Upper lobe of left lung (tissue), 6 donors: Measurements from ENCODE around the gene FAM151A. TPM values are rescaled to one million over a fixed set of nuclear protein-coding genes. Genes with fewer than 3 reads are reported as not detected.

Experiments
- ATAC-seq, 2 donors: fragments of 200-7000 bp; cut with Tn5 transposase; one replicate each; pipeline ENCODE4 v1.9.1; 2022; ENCODE audit warnings: mild to moderate bottlenecking in 2 of 2, moderate library complexity in 2 of 2; ENCODE audit not compliant: low FRiP score in 2 of 2
- DNase-seq, 2 donors: peaks; one replicate each; pipeline ENCODE4 v3.0.0-alpha.2; 2019 to 2020
- H3K27ac ChIP-seq, 4 donors: fragments of 200-600 bp; sonication (generic); one replicate each; pipeline ENCODE4 v1.5.1; 2016 to 2019
- H3K27me3 ChIP-seq, 4 donors: fragments of 200-600 bp; sonication (generic); one replicate each; pipeline ENCODE4 v1.5.1; 2017 to 2019
- H3K36me3 ChIP-seq, 4 donors: fragments of 200-600 bp; sonication (generic); one replicate each; pipeline ENCODE4 v1.5.1; 2016 to 2019
- H3K4me1 ChIP-seq, 4 donors: fragments of 200-600 bp; sonication (generic); one replicate each; pipeline ENCODE4 v1.5.1; 2018 to 2019
- H3K4me3 ChIP-seq, 4 donors: fragments of 200-600 bp; sonication (generic); one replicate each; pipeline ENCODE4 v1.5.1; 2017 to 2019; ENCODE audit warnings: mild to moderate bottlenecking in 2 of 4, moderate library complexity in 1 of 4
- H3K9me3 ChIP-seq, 4 donors: fragments of 200-600 bp; sonication (generic); one replicate each; pipeline ENCODE4 v1.5.1; 2018 to 2019
- EP300 ChIP-seq, 4 donors: sonication (generic); formaldehyde crosslinking; IDR thresholded peaks; one replicate each; pipeline ENCODE4 v1.5.1; 2017; ENCODE audit warnings: antibody characterized with exemption in 4 of 4, control low read depth in 2 of 4
- POLR2A ChIP-seq, 4 donors: fragments of 450-650 bp; IDR thresholded peaks; one replicate each; pipeline ENCODE4 v1.5.1; 2016 to 2017; ENCODE audit warnings: antibody characterized with exemption in 4 of 4, mild to moderate bottlenecking in 2 of 4
- POLR2AphosphoS5 ChIP-seq, 2 donors: sonication (generic); formaldehyde crosslinking; IDR thresholded peaks; one replicate each; pipeline ENCODE4 v1.5.1; 2017; ENCODE audit warnings: antibody characterized with exemption in 2 of 2
- WGBS, 2 donors: methylation state at CpG; one replicate each; pipeline ENCODE4 v1.1.5; 2017 to 2018; 5-methylcytosine and 5-hydroxymethylcytosine counted together
- total RNA-seq, 6 donors: library from RNA; depleted of rRNA in 4 of 6; stranded (reverse); fragments of >200 nt in 4 of 6; gene quantifications; one replicate each; pipeline versions ENCODE4 v1.1.0 to v1.2.1, GENCODE V29; 2016 to 2021
- TF ChIP-seq, protein P1 (sequence below), 6 experiments: fragments of 450-650 bp in 4 of 6; fragments of 200-600 bp in 2 of 6; sonication (generic) in 2 of 6; IDR thresholded peaks; one replicate each; pipeline ENCODE4 v1.5.1; 2016 to 2019; ENCODE audit warnings: antibody characterized with exemption in 6 of 6
- donor health status: DM: no; HTN: no; CAD: no; lungs with moderate emphysema.
- donor health status: DM: no; HTN: yes; CAD: no; lungs with severe emphysema.

The FAM151A gene
- total RNA-seq, 6 donors from 2014 or later, result not detected

DNA sequence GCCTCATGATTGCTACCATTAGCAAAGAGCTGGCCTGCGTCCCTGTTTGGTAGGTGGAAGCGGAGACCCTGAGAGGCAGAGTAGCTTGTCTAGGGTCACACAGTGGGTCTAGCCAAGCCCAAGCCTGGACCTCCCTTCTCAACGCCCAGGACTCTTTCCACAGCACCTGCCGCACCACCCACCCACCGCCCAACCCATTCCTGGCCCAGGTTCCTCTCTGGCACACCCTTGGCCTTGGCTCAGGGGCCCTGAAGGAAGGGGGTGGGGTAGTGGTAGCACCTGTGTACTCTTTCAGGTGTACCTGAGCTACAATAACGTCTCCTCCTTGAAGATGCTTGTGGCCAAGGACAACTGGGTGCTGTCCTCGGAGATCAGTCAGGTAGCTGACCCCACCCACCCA is 19.3 kb downstream of the FAM151A start:
- DNase-seq (no peak), ATAC-seq (no peak)
- H3K9me3 ChIP-seq, result no peaks in the 10 kb centered on the region
- H3K27me3 ChIP-seq, result no peaks in the 10 kb centered on the region
- TF ChIP-seq, protein P1, sequence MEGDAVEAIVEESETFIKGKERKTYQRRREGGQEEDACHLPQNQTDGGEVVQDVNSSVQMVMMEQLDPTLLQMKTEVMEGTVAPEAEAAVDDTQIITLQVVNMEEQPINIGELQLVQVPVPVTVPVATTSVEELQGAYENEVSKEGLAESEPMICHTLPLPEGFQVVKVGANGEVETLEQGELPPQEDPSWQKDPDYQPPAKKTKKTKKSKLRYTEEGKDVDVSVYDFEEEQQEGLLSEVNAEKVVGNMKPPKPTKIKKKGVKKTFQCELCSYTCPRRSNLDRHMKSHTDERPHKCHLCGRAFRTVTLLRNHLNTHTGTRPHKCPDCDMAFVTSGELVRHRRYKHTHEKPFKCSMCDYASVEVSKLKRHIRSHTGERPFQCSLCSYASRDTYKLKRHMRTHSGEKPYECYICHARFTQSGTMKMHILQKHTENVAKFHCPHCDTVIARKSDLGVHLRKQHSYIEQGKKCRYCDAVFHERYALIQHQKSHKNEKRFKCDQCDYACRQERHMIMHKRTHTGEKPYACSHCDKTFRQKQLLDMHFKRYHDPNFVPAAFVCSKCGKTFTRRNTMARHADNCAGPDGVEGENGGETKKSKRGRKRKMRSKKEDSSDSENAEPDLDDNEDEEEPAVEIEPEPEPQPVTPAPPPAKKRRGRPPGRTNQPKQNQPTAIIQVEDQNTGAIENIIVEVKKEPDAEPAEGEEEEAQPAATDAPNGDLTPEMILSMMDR (IDR thresholded peaks at IDR 0.05), result no peak
- TF ChIP-seq EP300 (IDR thresholded peaks at IDR 0.05) (no peak), POLR2A (IDR thresholded peaks at IDR 0.05) (no peak), POLR2AphosphoS5 (IDR thresholded peaks at IDR 0.05) (no peak)
- no peak overlapping the region for H3K4me3 ChIP-seq
- H3K36me3 ChIP-seq, result no peaks in the 10 kb centered on the region
- WGBS, 2 donors, result 80 to 85% methylated on average over 7 of the region's 7 CpGs
- H3K27ac ChIP-seq, result no peak overlapping the region
- no peaks in the 10 kb centered on the region for H3K4me1 ChIP-seq

GRCh38 chr1:54603241-54603640 is 20.1 kb downstream of the FAM151A start:
- H3K4me3 ChIP-seq, result no peak overlapping the region
- peaks cover 0 to 2% (median 0%) of the 10 kb centered on the region in 4 donors for H3K36me3 ChIP-seq
- WGBS, 2 donors, result 91 to 97% methylated on average over 6 of the region's 6 CpGs

DNA sequence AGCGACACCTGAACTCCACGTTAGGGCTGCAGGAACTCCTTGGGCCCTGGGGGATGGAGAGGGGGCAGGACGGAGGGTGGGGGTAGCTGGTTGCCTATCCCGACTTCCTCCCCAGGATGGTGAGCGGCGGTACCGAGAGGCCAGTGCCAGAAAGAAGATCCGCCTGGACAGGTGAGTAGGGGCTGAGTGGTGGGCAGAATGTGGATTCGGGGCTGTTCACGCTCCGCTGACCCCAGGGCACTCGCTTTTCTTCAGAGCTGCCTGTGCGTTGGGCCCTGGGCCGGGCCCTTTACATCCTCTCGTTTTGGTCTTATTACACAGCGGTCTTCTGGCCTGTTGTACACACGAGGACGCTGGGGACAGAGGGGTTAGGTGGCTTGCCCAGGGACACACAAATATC is 20.8 kb downstream of the FAM151A start:
- no peaks in the 10 kb centered on the region for H3K27me3 ChIP-seq
- 92 to 94% methylated on average over 18 of the region's 18 CpGs for WGBS, 2 donors
- H3K9me3 ChIP-seq, result no peaks in the 10 kb centered on the region
- no peak overlapping the region for H3K27ac ChIP-seq
- no peak overlapping the region for H3K4me3 ChIP-seq
- DNase-seq (no peak), ATAC-seq (no peak)
- no peaks in the 10 kb centered on the region for H3K4me1 ChIP-seq
- H3K36me3 ChIP-seq, result peaks cover 0 to 3% (median 1%) of the 10 kb centered on the region in 4 donors
- TF ChIP-seq POLR2AphosphoS5 (IDR thresholded peaks at IDR 0.05) (no peak), EP300 (IDR thresholded peaks at IDR 0.05) (no peak)

More at GRCh38 chr1:54603241-54603640, 20.1 kb downstream of the FAM151A start:
- no peaks in the 10 kb centered on the region for H3K4me1 ChIP-seq
- no peaks in the 10 kb centered on the region for H3K9me3 ChIP-seq
- no peak overlapping the region for H3K27ac ChIP-seq
- ATAC-seq (no peak), DNase-seq (no peak)
- H3K27me3 ChIP-seq, result no peaks in the 10 kb centered on the region
- TF ChIP-seq EP300 (IDR thresholded peaks at IDR 0.05) (no peak), POLR2AphosphoS5 (IDR thresholded peaks at IDR 0.05) (no peak), POLR2A (IDR thresholded peaks at IDR 0.05) (no peak)
- TF ChIP-seq, protein P1 (IDR thresholded peaks at IDR 0.05), result no peak

DNA sequence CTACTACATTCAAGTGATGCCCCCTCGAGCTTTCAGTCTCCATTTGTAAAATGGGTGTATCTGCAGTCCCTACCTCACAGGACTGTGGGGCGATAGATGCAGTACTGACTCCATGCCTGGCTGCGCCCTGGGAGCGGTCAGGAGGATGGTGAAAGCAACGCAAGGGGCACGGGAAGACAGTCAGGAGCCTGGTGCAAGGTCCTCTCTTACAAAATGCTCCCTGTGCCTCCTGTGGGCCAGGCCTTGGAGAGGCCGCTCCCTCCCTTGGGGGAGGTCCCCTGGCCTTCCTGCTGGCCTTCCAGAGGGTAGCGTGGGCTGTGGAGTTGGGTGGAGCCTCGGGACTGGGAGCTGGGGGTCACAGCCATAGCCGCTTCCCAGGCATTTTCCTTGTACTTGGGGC is 21.6 kb downstream of the FAM151A start:
- Histone ChIP-seq H3K4me3 (no peak overlapping the region), H3K4me1 (no peaks in the 10 kb centered on the region), H3K36me3 (peaks cover 0 to 3% (median 1%) of the 10 kb centered on the region in 4 donors), H3K27me3 (no peaks in the 10 kb centered on the region), H3K9me3 (no peaks in the 10 kb centered on the region), H3K27ac (no peak overlapping the region)
- TF ChIP-seq, protein P1 (IDR thresholded peaks at IDR 0.05), result no peak
- no peak for TF ChIP-seq POLR2AphosphoS5 (IDR thresholded peaks at IDR 0.05)
- DNase-seq (no peak), ATAC-seq (no peak)
- WGBS, 2 donors, result 84 to 100% methylated on average over 1 to 10 of the region's 10 CpGs

- Histone ChIP-seq H3K9me3 (no peaks in the 10 kb centered on the region), H3K27me3 (no peaks in the 10 kb centered on the region), H3K27ac (no peak overlapping the region), H3K4me3 (no peak overlapping the region), H3K4me1 (no peaks in the 10 kb centered on the region), H3K36me3 (peaks cover 0 to 3% (median 1%) of the 10 kb centered on the region in 4 donors)
- ATAC-seq (no peak), DNase-seq (no peak)
- 76 to 85% methylated on average over 11 to 21 of the region's 21 CpGs for WGBS, 2 donors
- TF ChIP-seq POLR2A (IDR thresholded peaks at IDR 0.05), result no peak
- TF ChIP-seq POLR2AphosphoS5 (IDR thresholded peaks at IDR 0.05), result no peak
- TF ChIP-seq, protein P1 (IDR thresholded peaks at IDR 0.05), result no peak
- TF ChIP-seq EP300 (IDR thresholded peaks at IDR 0.05), result no peak
These were observed 22.2 kb downstream of the FAM151A start for GRCh38 chr1:54600947-54601721.
